ENCODE data around the gene FAM168B. TPM values are rescaled to one million over a fixed set of nuclear protein-coding genes. Genes with fewer than 3 reads are reported as not detected.
A peak's percentile ranks its signal among the peaks of the same experiment; 100 is the strongest.

Gene FAM168B
- total and polyA plus RNA-seq, 2 of the 13 experiments (the other 11 are each of a cell fraction or from before 2014, with no cell fraction given), result 64.5 to 113 TPM

DNA sequence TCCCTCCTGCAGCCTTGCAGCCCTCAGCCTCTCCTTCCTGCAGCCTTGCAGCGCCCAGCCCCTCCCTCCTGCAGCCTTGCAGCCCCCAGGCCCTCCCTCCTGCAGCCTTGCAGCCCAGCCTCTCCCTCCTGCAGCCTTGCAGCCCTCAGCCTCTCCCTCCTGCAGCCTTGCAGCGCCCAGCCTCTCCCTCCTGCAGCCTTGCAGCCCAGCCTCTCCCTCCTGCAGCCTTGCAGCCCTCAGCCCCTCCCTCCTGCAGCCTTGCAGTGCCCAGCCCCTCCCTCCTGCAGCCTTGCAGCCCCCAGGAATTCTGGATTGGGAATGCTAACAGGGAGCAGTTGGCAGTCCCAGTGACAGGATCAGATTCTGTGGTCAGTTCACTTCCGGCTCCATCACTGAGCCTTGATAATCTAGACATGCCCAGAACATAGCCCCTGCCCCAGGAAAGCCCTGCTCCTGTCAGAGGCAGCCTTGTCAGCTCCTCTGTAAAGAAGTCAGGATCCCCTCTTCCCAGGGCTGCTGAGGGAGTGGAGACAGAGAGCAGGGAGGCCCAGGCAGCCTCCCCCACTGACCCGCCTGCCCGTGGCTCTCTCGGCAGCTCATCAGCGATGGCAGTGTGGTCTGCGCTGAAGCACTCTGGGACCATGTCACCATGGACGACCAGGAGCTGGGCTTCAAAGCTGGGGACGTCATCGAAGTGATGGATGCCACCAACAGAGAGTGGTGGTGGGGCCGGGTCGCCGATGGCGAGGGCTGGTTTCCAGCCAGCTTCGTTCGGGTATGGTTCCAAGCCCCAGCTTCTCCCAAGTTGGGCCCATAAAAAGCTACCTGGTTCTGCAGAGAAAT lies 54.8 kb downstream of the FAM168B start:
- DNase-seq (ENCODE audit: low spot score) (no peak), ATAC-seq (no peak), FAIRE-seq (no peak)
- in situ Hi-C loops (cut with HindIII; ENCODE audit: extremely low pct_ligation_motif_present, low pct_unique_long_range_greater_than_20kb), result no loop called here
- H3K27ac ChIP-seq (ENCODE audit: extremely low read length, insufficient read depth, low read length), result no peak overlapping the region
- H3K27me3 ChIP-seq (ENCODE audit: control insufficient read depth in 1 of 2, insufficient read depth in 2 of 2, low read length in 2 of 2), result peaks cover 14 to 35% of the 10 kb centered on the region in 2 experiments
- H3K9ac ChIP-seq (ENCODE audit: insufficient read depth, low read depth, low read length), result no peak overlapping the region
- BruUV-seq (replicated peaks), result no TSS peak
- H2AFZ ChIP-seq (ENCODE audit: low read length), result no peak overlapping the region
- 0 out of 2 replicates have a peak, but pooled peaks cover 5% of the 10 kb centered on the region for H3K4me1 ChIP-seq (ENCODE audit: insufficient read depth, low read length)
- no peaks in the 10 kb centered on the region for H3K9me3 ChIP-seq (ENCODE audit: low read length)
- TF ChIP-seq HDAC2 (CRISPR knock-in tag; IDR thresholded peaks at IDR 0.05) (no peak), ZNF781 (CRISPR knock-in tag; IDR thresholded peaks at IDR 0.05; ENCODE audit: borderline replicate concordance, not compliant biosample characterization) (no peak), RBM39 (IDR thresholded peaks at IDR 0.05; ENCODE audit: low read depth, low read length, poor library complexity, severe bottlenecking) (peak; percentile 15)
- intact Hi-C loops (cut with micrococcal nuclease; ENCODE audit: unreplicated experiment), result no loop called here
- POLR2A ChIA-PET, result no interaction called here
- CTCF ChIA-PET (ENCODE audit: low intra/inter-chr PET ratio, low total read pairs), result no interaction called here
- H3K79me2 ChIP-seq (ENCODE audit: insufficient read depth, low read length), result no peaks in the 10 kb centered on the region
- no peaks in the 10 kb centered on the region for H3K36me3 ChIP-seq (replicated peaks in 1 of 2; ENCODE audit: control insufficient read depth in 1 of 2, insufficient read depth in 2 of 2, low read length in 2 of 2)
- no peaks in the 10 kb centered on the region for H4K20me1 ChIP-seq (ENCODE audit: insufficient read depth, low read length)
- WGBS (ENCODE audit: low lambda C conversion rate), result 76% methylated on average over 17 of the region's 17 CpGs
- no peak overlapping the region for H3K4me2 ChIP-seq (ENCODE audit: low read depth, low read length)
- H3K4me3 ChIP-seq (replicated peaks in 1 of 3; ENCODE audit: insufficient read depth in 1 of 3, low read depth in 2 of 3, low read length in 3 of 3), result no peak overlapping the region

DNA sequence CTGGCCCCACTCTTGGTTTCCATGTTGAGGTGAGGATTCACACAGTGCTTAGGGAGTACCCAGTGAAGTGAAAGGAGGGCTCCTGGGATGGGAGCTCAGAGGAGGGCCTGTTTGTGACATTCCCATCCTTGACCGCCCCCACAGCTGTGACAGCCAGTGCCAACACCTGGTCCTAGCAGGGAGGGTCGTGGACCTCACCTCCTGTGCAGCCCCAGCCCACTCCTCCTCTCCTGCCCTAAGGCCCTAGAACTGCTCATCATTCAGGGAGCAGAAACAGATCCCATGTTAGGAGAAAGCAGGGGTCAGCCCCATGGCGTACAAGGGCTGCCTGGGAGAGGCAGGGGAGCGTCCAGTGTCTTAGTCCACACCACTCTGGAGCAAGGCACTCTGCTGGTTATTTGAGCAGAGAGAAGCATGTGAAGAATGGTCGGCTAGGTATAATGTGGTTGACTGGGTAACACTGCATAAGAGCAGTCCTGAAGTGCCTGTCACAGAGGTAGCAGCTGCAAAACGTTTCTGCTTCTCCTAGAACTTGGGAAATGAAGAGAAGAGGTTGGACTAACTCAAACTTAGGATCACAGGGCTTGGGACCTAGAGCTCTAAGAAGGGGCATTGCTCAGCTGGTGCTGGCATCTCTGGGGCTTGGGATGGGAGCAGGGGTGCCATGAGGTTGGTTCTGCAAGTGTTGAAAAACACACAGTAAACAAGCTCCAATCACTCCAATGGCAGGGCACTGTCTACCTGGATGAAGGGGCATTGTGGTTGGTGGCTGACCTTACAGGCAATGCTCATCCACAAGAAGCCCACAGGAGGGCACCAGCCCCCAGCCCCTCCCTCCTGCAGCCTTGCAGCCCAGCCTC lies 55.6 kb downstream of the FAM168B start:
- ATAC-seq (peak; percentile 9), DNase-seq (ENCODE audit: low spot score) (no peak), FAIRE-seq (no peak)
- Histone ChIP-seq H3K27me3 (ENCODE audit: control insufficient read depth in 1 of 2, insufficient read depth in 2 of 2, low read length in 2 of 2) (peaks cover 15 to 42% of the 10 kb centered on the region in 2 experiments), H3K79me2 (ENCODE audit: insufficient read depth, low read length) (no peaks in the 10 kb centered on the region), H4K20me1 (ENCODE audit: insufficient read depth, low read length) (no peaks in the 10 kb centered on the region), H3K4me3 (replicated peaks in 1 of 3; ENCODE audit: insufficient read depth in 1 of 3, low read depth in 2 of 3, low read length in 3 of 3) (no peak overlapping the region), H3K27ac (ENCODE audit: extremely low read length, insufficient read depth, low read length) (no peak overlapping the region), H3K9ac (ENCODE audit: insufficient read depth, low read depth, low read length) (no peak overlapping the region), H3K4me2 (ENCODE audit: low read depth, low read length) (no peak overlapping the region), H2AFZ (ENCODE audit: low read length) (no peak overlapping the region), H3K9me3 (ENCODE audit: low read length) (no peaks in the 10 kb centered on the region), H3K36me3 (replicated peaks in 1 of 2; ENCODE audit: control insufficient read depth in 1 of 2, insufficient read depth in 2 of 2, low read length in 2 of 2) (no peaks in the 10 kb centered on the region), H3K4me1 (ENCODE audit: insufficient read depth, low read length) (0 out of 2 replicates have a peak, but pooled peaks cover 5% of the 10 kb centered on the region)
- in situ Hi-C loops (cut with HindIII; ENCODE audit: extremely low pct_ligation_motif_present, low pct_unique_long_range_greater_than_20kb) (no loop called here), intact Hi-C loops (cut with micrococcal nuclease; ENCODE audit: unreplicated experiment) (no loop called here)
- ChIA-PET POLR2A (no interaction called here), CTCF (ENCODE audit: low intra/inter-chr PET ratio, low total read pairs) (no interaction called here)
- peak; percentile 10 for TF ChIP-seq RBM39 (IDR thresholded peaks at IDR 0.05; ENCODE audit: low read depth, low read length, poor library complexity, severe bottlenecking)
- no peak for TF ChIP-seq ZNF263 (CRISPR knock-in tag; IDR thresholded peaks at IDR 0.05)
- BruUV-seq (replicated peaks), result no TSS peak
- 16% methylated on average over 4 of the region's 6 CpGs for WGBS (ENCODE audit: low lambda C conversion rate)

Data from HepG2 (cell line).